HG03565 (cell line): ENCODE data around the gene KCNJ18.
"Not testable (repeated sequence)": the region's sequence is repeated elsewhere in the genome, so short reads cannot be mapped to it uniquely, and the experiment has no call there.

Source experiments
- ATAC-seq: cut with Tn5 transposase; IDR thresholded peaks from one replicate; pipeline ENCODE4 v1.9.1; 2021; ENCODE audit warnings: mild to moderate bottlenecking, moderate library complexity; ENCODE audit not compliant: unreplicated experiment

Gene KCNJ18

GRCh38 chr17:21751111-21751510, 58.8 kb downstream of the KCNJ18 start:
- not testable (repeated sequence) for ATAC-seq
